Activated naive CD4-positive, alpha-beta T cell treated with anti-CD3 and anti-CD28 coated beads, Interleukin-2, amount 10 ng/mL, durations not matched to agents 7 days and 5 days (primary cell): ENCODE measurements around the gene HSD17B1.
"Not testable (repeated sequence)": the region's sequence is repeated elsewhere in the genome, so short reads cannot be mapped to it uniquely, and the experiment has no call there.

ENCODE experiments used
- CTCF ChIA-PET: fragments of 350-600 bp; sonication (Branson Sonifier 250); formaldehyde crosslinking; loops from one replicate; lab custom pipeline; 2021; ENCODE audit warnings: antibody characterized with exemption; lab: Charles Lee
- DNase-seq: peaks from one replicate; pipeline ENCODE4 v3.0.0-alpha.2; 2020
- H3K27ac Mint-ChIP-seq: one replicate; pipeline ENCODE4 v1.8.0; 2021; ENCODE audit warnings: mild to moderate bottlenecking, moderate library complexity, mixed read lengths
- H3K27me3 Mint-ChIP-seq: one replicate; pipeline ENCODE4 v1.8.0; 2021; ENCODE audit warnings: mild to moderate bottlenecking, mixed read lengths
- H3K36me3 Mint-ChIP-seq: one replicate; pipeline ENCODE4 v1.8.0; 2021; ENCODE audit warnings: mixed read lengths
- H3K4me1 Mint-ChIP-seq: one replicate; pipeline ENCODE4 v1.8.0; 2021; ENCODE audit warnings: mixed read lengths
- H3K4me3 Mint-ChIP-seq: one replicate; pipeline ENCODE4 v1.8.0; 2021; ENCODE audit warnings: mild to moderate bottlenecking, moderate library complexity, mixed read lengths
- H3K9me3 Mint-ChIP-seq: one replicate; pipeline ENCODE4 v1.8.0; 2021; ENCODE audit warnings: mixed read lengths

Gene HSD17B1

GRCh38 chr17:42545755-42546505 is 6.8 kb upstream of the HSD17B1 start:
- Mint-ChIP-seq H3K36me3 (peaks cover 16% of the 10 kb centered on the region), H3K4me1 (peaks cover 33% of the 10 kb centered on the region)
- DNase-seq, H3K27ac Mint-ChIP-seq, H3K9me3 Mint-ChIP-seq, CTCF ChIA-PET, H3K4me3 Mint-ChIP-seq, H3K27me3 Mint-ChIP-seq: not testable (repeated sequence)

DNA sequence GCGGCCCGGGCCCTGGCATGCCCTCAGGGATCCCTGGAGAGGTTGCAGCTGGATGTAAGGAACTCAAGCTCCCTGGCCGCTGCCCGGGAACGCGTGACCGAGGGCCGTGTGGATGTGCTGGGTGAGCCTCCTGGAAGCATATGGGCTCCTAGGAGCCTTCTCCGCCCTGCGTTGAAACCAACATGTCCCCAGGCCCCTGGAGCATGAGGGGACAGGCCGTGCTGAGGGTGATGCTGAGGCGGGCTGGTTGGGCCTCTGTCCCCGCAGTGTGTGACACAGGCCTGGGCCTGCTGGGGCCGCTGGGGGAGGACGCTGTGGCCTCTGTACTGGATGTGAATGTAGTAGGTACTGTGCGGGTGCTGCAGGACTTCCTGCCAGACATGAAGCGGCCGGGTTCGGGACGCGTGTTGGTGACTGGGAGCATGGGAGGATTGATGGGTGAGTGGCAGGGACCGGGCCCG is 5.7 kb upstream of the HSD17B1 start:
- peaks cover 11% of the 10 kb centered on the region for H3K36me3 Mint-ChIP-seq
- no peaks in the 10 kb centered on the region for H3K9me3 Mint-ChIP-seq
- no peak overlapping the region for H3K4me3 Mint-ChIP-seq
- DNase-seq = no peak
- H3K27me3 Mint-ChIP-seq = no peaks in the 10 kb centered on the region
- no peak overlapping the region for H3K27ac Mint-ChIP-seq
- peaks cover 26% of the 10 kb centered on the region for H3K4me1 Mint-ChIP-seq
- CTCF ChIA-PET = no interaction called here

DNA sequence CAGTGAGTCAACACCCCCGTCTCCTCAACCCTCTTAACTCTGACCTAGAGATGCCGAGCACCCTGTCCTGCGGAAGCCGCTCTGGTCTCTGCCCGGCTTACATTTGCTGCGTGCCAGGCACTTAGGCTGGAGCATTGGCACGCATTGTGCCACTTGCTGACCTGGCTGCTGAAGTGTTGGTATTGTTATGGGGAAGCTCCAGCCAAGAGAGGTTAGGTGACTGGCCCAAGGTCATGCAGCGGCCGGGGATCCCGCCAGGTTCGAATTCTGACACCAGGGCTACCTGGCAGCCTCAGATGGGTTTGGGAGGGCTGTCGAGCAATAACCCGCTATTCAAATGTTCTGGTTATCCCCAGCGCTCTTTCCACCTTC is 5.0 kb upstream of the HSD17B1 start:
- Mint-ChIP-seq H3K4me3 (peak overlapping the region; percentile 12), H3K27ac (no peak overlapping the region), H3K36me3 (peaks cover 11% of the 10 kb centered on the region), H3K4me1 (peaks cover 22% of the 10 kb centered on the region), H3K9me3 (no peaks in the 10 kb centered on the region), H3K27me3 (no peaks in the 10 kb centered on the region)
- DNase-seq = no peak
- CTCF ChIA-PET = interaction anchor here (1.1 to 1.5 kb wide), 2 partner anchors 30 to 59 kb away, joined by 3 to 11 read pairs; partner anchors contain the start of gene PSMC3IP

DNA sequence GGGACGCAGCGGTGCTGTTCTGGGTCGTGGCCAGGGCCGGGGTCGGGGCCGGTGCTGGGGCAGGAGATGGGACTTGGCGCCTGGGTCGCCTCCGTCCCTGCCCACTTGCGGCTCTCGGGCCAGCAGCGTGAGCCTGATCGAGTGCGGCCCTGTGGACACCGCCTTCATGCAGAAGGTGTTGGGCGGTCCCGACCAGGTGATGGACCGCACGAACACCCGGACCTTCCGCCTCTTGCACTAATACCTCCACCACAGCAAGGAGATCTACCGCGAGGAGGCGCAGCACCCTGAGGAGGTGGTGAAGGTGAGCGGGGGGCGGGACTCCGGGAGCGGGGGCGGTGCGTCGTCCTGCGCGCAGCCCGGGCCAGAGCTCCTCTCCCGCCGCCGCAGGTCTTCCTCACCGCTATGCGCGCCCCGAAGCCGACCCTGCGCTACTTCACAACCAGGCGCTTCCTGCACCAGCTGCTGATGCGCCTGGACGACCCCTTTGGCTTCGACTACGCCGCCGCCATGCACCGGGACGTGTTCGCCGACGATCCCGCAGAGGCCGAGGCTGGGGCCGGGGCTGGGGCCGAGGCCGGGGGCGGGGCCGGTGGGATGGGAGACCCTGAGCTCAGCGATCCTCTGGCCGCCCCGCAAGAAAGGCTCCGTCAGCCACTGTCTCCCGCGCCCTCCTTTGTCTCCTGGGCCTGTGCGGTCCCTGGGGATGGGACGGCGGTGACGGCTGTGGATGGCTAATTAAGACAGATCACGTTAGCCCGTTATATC is 4.5 kb upstream of the HSD17B1 start:
- Mint-ChIP-seq H3K27me3 (no peaks in the 10 kb centered on the region), H3K27ac (peak overlapping the region; percentile 64), H3K36me3 (peaks cover 9% of the 10 kb centered on the region), H3K4me3 (peak overlapping the region; percentile 10), H3K4me1 (peaks cover 21% of the 10 kb centered on the region), H3K9me3 (no peaks in the 10 kb centered on the region)
- peak; percentile 88 for DNase-seq
- CTCF ChIA-PET = interaction anchor here (1.1 to 1.5 kb wide), 3 partner anchors 16 to 58 kb away, joined by 3 to 11 read pairs (median 3); partner anchors contain the start of gene PSMC3IP

- DNase-seq = no peak
- H3K9me3 Mint-ChIP-seq = no peaks in the 10 kb centered on the region
- H3K27ac Mint-ChIP-seq = no peak overlapping the region
- no peaks in the 10 kb centered on the region for H3K27me3 Mint-ChIP-seq
- no peak overlapping the region for H3K4me3 Mint-ChIP-seq
- H3K36me3 Mint-ChIP-seq = peaks cover 9% of the 10 kb centered on the region
- peaks cover 27% of the 10 kb centered on the region for H3K4me1 Mint-ChIP-seq
- CTCF ChIA-PET = interaction anchor here (1.1 to 1.5 kb wide), 3 partner anchors 15 to 57 kb away, joined by 3 to 11 read pairs (median 3); partner anchors contain the start of gene PSMC3IP
These were observed 3.5 kb upstream of the HSD17B1 start for GRCh38 chr17:42548993-42549755.

DNA sequence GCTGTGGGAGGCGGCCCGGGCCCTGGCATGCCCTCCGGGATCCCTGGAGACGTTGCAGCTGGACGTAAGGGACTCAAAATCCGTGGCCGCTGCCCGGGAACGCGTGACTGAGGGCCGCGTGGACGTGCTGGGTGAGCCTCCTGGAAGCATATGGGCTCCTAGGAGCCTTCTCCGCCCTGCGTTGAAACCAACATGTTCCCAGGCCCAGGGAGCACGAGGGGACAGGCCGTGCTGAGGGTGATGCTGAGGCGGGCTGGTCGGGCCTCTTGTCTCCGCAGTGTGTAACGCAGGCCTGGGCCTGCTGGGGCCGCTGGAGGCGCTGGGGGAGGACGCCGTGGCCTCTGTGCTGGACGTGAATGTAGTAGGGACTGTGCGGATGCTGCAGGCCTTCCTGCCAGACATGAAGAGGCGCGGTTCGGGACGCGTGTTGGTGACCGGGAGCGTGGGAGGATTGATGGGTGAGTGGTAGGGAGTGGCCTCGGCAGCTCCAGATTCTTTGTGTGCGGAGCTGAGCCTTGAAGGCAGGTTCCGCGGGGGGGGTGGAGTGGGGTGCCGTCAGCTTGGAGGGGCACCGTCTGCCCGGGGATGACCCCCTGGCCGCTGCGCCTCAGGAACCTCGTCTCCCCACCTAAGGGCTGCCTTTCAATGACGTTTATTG is 567 bp downstream of the HSD17B1 start:
- DNase-seq = no peak
- H3K27ac Mint-ChIP-seq = peak overlapping the region; percentile 33
- peaks cover 4% of the 10 kb centered on the region for H3K36me3 Mint-ChIP-seq
- no peaks in the 10 kb centered on the region for H3K9me3 Mint-ChIP-seq
- CTCF ChIA-PET = no interaction called here
- peaks cover 45% of the 10 kb centered on the region for H3K4me1 Mint-ChIP-seq
- H3K4me3 Mint-ChIP-seq = peak overlapping the region; percentile 90
- H3K27me3 Mint-ChIP-seq = no peaks in the 10 kb centered on the region

GRCh38 chr17:42553866-42554249 is 1.1 kb downstream of the HSD17B1 start:
- no peaks in the 10 kb centered on the region for H3K27me3 Mint-ChIP-seq
- CTCF ChIA-PET = no interaction called here
- H3K27ac Mint-ChIP-seq = peak overlapping the region; percentile 93
- H3K4me1 Mint-ChIP-seq = peaks cover 42% of the 10 kb centered on the region
- peak; percentile 32 for DNase-seq
- H3K36me3 Mint-ChIP-seq = peaks cover 3% of the 10 kb centered on the region
- H3K9me3 Mint-ChIP-seq = no peaks in the 10 kb centered on the region
- H3K4me3 Mint-ChIP-seq = peak overlapping the region; percentile 90

DNA sequence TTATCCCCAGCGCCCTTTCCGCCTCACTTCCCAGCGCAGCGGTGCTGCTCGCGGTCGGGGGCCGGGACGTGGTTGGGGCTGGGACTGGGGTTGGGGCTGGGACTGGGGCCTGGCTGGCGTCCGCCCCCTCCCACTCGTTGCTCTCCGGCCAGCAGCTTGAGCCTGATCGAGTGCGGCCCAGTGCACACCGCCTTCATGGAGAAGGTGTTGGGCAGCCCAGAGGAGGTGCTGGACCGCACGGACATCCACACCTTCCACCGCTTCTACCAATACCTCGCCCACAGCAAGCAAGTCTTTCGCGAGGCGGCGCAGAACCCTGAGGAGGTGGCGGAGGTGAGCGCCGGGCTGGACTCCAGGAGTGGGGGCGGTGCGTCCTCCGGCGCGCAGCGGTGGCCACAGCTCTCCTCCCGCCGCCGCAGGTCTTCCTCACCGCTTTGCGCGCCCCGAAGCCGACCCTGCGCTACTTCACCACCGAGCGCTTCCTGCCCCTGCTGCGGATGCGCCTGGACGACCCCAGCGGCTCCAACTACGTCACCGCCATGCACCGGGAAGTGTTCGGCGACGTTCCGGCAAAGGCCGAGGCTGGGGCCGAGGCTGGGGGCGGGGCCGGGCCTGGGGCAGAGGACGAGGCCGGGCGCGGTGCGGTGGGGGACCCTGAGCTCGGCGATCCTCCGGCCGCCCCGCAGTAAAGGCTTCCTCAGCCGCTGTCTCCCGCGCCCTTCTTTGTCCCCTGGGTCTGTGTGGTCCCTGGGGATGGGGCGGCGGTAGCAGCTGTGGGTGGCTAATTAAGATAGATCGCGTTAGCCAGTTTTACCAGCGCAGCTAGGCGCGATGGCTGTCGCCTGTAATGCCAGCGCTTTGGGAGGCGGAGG is 1.8 kb downstream of the HSD17B1 start:
- no peaks in the 10 kb centered on the region for H3K9me3 Mint-ChIP-seq
- peak overlapping the region; percentile 90 for H3K4me3 Mint-ChIP-seq
- CTCF ChIA-PET = interaction anchor here (0.8 to 1.0 kb wide), 2 partner anchors 13 to 24 kb away, joined by 3 read pairs; no protein-coding TSS in a partner anchor
- peak overlapping the region; percentile 93 for H3K27ac Mint-ChIP-seq
- DNase-seq = peak; percentile 88
- H3K4me1 Mint-ChIP-seq = peaks cover 36% of the 10 kb centered on the region
- peaks cover 2% of the 10 kb centered on the region for H3K36me3 Mint-ChIP-seq
- no peaks in the 10 kb centered on the region for H3K27me3 Mint-ChIP-seq

DNA sequence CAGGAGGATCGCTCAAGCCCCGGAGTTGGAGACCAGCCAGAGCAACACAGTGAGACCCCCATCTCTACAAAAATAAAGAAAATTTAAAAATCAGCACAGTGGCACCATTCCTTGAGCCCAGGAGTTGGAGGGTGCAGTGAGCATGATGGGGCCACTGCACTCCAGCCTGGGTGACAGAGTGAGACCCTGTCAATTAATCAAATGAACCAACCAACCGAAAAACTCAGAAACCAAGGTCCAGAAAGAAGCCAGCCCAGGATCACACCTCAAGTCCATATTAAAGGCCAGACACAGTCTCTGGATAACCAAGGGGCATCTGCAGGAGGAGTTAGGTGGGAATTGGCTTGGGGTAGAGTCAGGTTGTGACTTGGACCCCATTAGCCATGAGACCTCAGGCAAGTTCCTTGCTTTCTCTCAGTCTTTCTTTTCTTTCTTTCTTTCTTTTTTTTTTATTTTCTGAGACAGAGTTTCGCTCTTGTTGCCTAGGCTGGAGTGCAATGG is 2.4 kb downstream of the HSD17B1 start:
- H3K27me3 Mint-ChIP-seq = no peaks in the 10 kb centered on the region
- H3K4me3 Mint-ChIP-seq = peak overlapping the region; percentile 90
- no peak for DNase-seq
- H3K36me3 Mint-ChIP-seq = peaks cover 4% of the 10 kb centered on the region
- H3K27ac Mint-ChIP-seq = peak overlapping the region; percentile 93
- CTCF ChIA-PET = interaction anchor here (0.8 to 1.0 kb wide), 2 partner anchors 14 to 23 kb away, joined by 3 read pairs; no protein-coding TSS in a partner anchor
- no peaks in the 10 kb centered on the region for H3K9me3 Mint-ChIP-seq
- H3K4me1 Mint-ChIP-seq = peaks cover 39% of the 10 kb centered on the region

DNA sequence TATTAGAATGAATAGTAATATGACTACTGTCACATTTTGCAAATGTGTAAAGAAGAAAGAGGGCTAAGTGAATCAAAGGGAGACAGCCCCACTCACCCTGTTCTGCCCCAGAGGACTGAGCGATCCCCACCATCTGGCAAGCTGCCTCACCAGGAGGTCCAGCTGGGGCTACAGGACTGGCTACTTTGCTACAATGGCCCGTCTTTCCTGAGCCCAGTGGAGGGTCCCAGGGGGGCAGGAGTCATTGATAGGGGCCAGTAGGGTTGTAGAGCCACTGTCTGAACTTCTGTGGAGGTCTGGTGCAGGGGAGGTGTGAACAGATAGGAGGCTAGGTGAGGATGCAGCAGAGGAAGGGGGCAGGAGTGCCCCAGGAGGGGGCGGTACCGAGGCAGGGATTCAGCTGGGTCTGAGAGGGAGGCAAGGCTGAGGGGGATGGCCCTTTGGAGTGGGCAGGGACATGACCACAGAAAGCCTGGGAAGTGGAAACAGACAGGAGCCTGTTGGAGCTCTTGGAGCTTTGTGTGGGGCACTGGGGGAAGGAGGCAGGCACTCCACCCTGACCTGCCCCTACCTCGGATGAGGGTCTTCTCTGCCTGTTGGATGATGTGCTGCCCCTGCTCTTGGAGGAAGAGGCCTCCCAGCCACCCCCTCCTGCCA is 3.4 kb downstream of the HSD17B1 start:
- not testable (repeated sequence) for H3K27ac Mint-ChIP-seq

DNA sequence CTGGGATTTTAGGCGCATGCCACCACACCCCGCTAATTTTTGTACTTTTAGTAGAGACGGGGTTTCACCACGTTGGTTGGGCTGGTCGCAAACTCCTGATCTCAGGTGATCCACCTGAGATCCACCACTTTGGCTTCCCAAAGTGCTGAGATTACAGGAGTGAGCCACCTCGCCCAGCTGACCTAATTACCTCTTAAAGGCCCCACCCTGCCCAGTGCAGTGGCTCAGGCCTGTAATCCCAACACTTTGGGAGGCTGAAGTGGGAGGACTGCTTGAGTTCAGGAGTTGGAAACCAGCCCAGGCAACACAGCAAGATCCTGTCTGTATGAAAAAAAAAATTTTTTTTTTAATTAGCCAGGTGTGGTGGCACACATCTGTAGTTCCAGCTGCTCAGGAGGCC is 6.4 kb downstream of the HSD17B1 start:
- CTCF ChIA-PET = interaction anchor here (1.1 kb wide), 1 partner anchor 19 kb away, joined by 3 read pairs; no protein-coding TSS in a partner anchor
- H3K4me3 Mint-ChIP-seq = no peak overlapping the region
- peaks cover 12% of the 10 kb centered on the region for H3K27me3 Mint-ChIP-seq

More for the DNA sequence above, 3.4 kb downstream of the HSD17B1 start:
- CTCF ChIA-PET, DNase-seq, H3K9me3 Mint-ChIP-seq, H3K36me3 Mint-ChIP-seq, H3K27me3 Mint-ChIP-seq: not testable (repeated sequence)
- Mint-ChIP-seq H3K4me3 (peak overlapping the region; percentile 90), H3K4me1 (peaks cover 42% of the 10 kb centered on the region)

GRCh38 chr17:42560246-42560645 is 7.5 kb downstream of the HSD17B1 start:
- DNase-seq = no peak
- H3K9me3 Mint-ChIP-seq = no peaks in the 10 kb centered on the region
- H3K4me1 Mint-ChIP-seq = peaks cover 55% of the 10 kb centered on the region
- peaks cover 12% of the 10 kb centered on the region for H3K27me3 Mint-ChIP-seq
- no peak overlapping the region for H3K27ac Mint-ChIP-seq
- H3K4me3 Mint-ChIP-seq = no peak overlapping the region
- H3K36me3 Mint-ChIP-seq = peaks cover 18% of the 10 kb centered on the region
- CTCF ChIA-PET = no interaction called here

More for the DNA sequence above, 6.4 kb downstream of the HSD17B1 start:
- H3K27ac Mint-ChIP-seq = no peak overlapping the region
- peaks cover 55% of the 10 kb centered on the region for H3K4me1 Mint-ChIP-seq
- DNase-seq = no peak
- no peaks in the 10 kb centered on the region for H3K9me3 Mint-ChIP-seq
- H3K36me3 Mint-ChIP-seq = peaks cover 11% of the 10 kb centered on the region
